Transverse colon (tissue), 4 donors: Measurements from ENCODE around the gene ADCY1. TPM values are rescaled to one million over a fixed set of nuclear protein-coding genes. Genes with fewer than 3 reads are reported as not detected.

Experiments
- DNase-seq: peaks from one replicate; pipeline ENCODE4 v3.0.0-alpha.2; 2019
- H3K27ac ChIP-seq, 4 donors: fragments of 200-600 bp; sonication (generic); 2 replicates each; pipeline ENCODE4 v1.5.1; 2016 to 2018; ENCODE audit warnings: inconsistent platforms in 4 of 4
- H3K27me3 ChIP-seq: fragments of 200-600 bp; sonication (generic); 2 replicates; pipeline ENCODE4 v1.5.1; 2017; ENCODE audit warnings: inconsistent platforms
- H3K36me3 ChIP-seq, 4 donors: fragments of 200-600 bp; sonication (generic); 2 replicates each; pipeline ENCODE4 v1.5.1; 2017 to 2019; ENCODE audit warnings: inconsistent platforms in 4 of 4
- H3K4me1 ChIP-seq, 4 donors: fragments of 200-600 bp; sonication (generic); 2 replicates each; pipeline ENCODE4 v1.5.1; 2017 to 2020; ENCODE audit warnings: inconsistent platforms in 4 of 4
- H3K4me3 ChIP-seq, 4 donors: fragments of 200-600 bp; sonication (generic); 1 replicate in 1 of 4; 2 replicates in 3 of 4; pipeline versions ENCODE4 v1.5.1 to v1.6.1; 2017 to 2019; ENCODE audit warnings: inconsistent platforms in 4 of 4
- H3K9me3 ChIP-seq, 2 donors: fragments of 200-600 bp; sonication (generic); 2 replicates each; pipeline ENCODE4 v1.5.1; 2017 to 2019; ENCODE audit warnings: inconsistent platforms in 2 of 2
- CTCF ChIP-seq, 5 experiments: fragments of 200-600 bp in 3 of 5; fragments of 450-650 bp in 2 of 5; sonication (generic) in 3 of 5; IDR thresholded peaks; 1 replicate in 2 of 5; 2 replicates in 3 of 5; pipeline ENCODE4 v1.5.1; 2016 to 2017; ENCODE audit warnings: antibody characterized with exemption in 5 of 5, inconsistent platforms in 3 of 5, mild to moderate bottlenecking in 2 of 5, moderate library complexity in 1 of 5
- EP300 ChIP-seq: sonication (generic); formaldehyde crosslinking; IDR thresholded peaks from one replicate; pipeline ENCODE4 v1.6.1; 2017; ENCODE audit warnings: antibody characterized with exemption, low read depth
- POLR2A ChIP-seq: fragments of 450-650 bp; IDR thresholded peaks from one replicate; pipeline ENCODE4 v1.6.1; 2016; ENCODE audit warnings: antibody characterized with exemption, mild to moderate bottlenecking, moderate library complexity
- POLR2AphosphoS5 ChIP-seq, 3 donors: sonication (generic); formaldehyde crosslinking; IDR thresholded peaks; one replicate each; pipeline ENCODE4 v1.6.1; 2016; ENCODE audit warnings: antibody characterized with exemption in 3 of 3
- WGBS, 2 donors: methylation state at CpG; one replicate each; pipeline ENCODE4 v1.1.5; 2018; ENCODE audit warnings: low coverage in 1 of 2; 5-methylcytosine and 5-hydroxymethylcytosine counted together
- in situ Hi-C, 4 donors: fragments of 200-750 bp; cut with MboI; loops; one replicate each; pipeline versions ENCODE4 v1.15.0 to v1.15.1; 2017; ENCODE audit warnings: low sequenced_read_pairs in 3 of 4, low pct_ligation_motif_present in 1 of 4, low pct_unique_long_range_greater_than_20kb in 1 of 4
- intact Hi-C: fragments of 100-400 bp; cut with DNase I; formaldehyde crosslinking; loops from one replicate; pipeline ENCODE4 v1.15.1; 2023; ENCODE audit warnings: low total_unique reads
- total RNA-seq, 4 donors: library from RNA; depleted of rRNA; stranded (reverse); fragments of >200 nt; gene quantifications; one replicate each; pipeline ENCODE4 v1.1.0, GENCODE V29; 2016

The ADCY1 gene
- total RNA-seq, 4 donors from 2014 or later, result 0.16 to 0.41 TPM; not detected in 2

GRCh38 chr7:45650404-45651394 is 76.5 kb downstream of the ADCY1 start:
- Histone ChIP-seq H3K9me3 (no peaks in the 10 kb centered on the region), H3K27ac (no peak overlapping the region), H3K4me3 (no peak overlapping the region), H3K27me3 (no peaks in the 10 kb centered on the region), H3K4me1 (no peaks in the 10 kb centered on the region), H3K36me3 (no peaks in the 10 kb centered on the region)
- 58 to 70% methylated on average over 5 to 11 of the region's 13 CpGs for WGBS, 2 donors
- TF ChIP-seq POLR2A, result no peak
- TF ChIP-seq POLR2AphosphoS5 (IDR thresholded peaks at IDR 0.05), result no peak
- TF ChIP-seq EP300, result no peak
- no peak for TF ChIP-seq CTCF (IDR thresholded peaks at IDR 0.05)
- intact Hi-C loops, result no loop called here
- in situ Hi-C loops, result loop anchor here in 1 of 4 donors (25.0 kb wide), 1 partner anchor 212 kb away; the partner anchor contains the start of gene CCDC201
- DNase-seq, result no peak

- H3K36me3 ChIP-seq, result no peaks in the 10 kb centered on the region
- in situ Hi-C loops, result loop anchor here in 1 of 4 donors (25.0 kb wide), 1 partner anchor 211 kb away; the partner anchor contains the start of gene CCDC201
- no peaks in the 10 kb centered on the region for H3K27me3 ChIP-seq
- H3K4me3 ChIP-seq, result no peak overlapping the region
- H3K27ac ChIP-seq, result no peak overlapping the region
- DNase-seq, result no peak
- TF ChIP-seq CTCF (IDR thresholded peaks at IDR 0.05) (no peak), POLR2AphosphoS5 (IDR thresholded peaks at IDR 0.05) (no peak), EP300 (no peak), POLR2A (no peak)
- H3K4me1 ChIP-seq, result no peaks in the 10 kb centered on the region
- no peaks in the 10 kb centered on the region for H3K9me3 ChIP-seq
- intact Hi-C loops, result no loop called here
- WGBS, 2 donors, result 85 to 100% methylated on average over 2 to 6 of the region's 6 CpGs
These were observed 77.4 kb downstream of the ADCY1 start for GRCh38 chr7:45651540-45651939.

- in situ Hi-C loops, result loop anchor here in 1 of 4 donors (25.0 kb wide), 1 partner anchor 210 kb away; the partner anchor contains the start of gene CCDC201
- H3K36me3 ChIP-seq, result no peaks in the 10 kb centered on the region
- no peaks in the 10 kb centered on the region for H3K9me3 ChIP-seq
- H3K4me1 ChIP-seq, result no peaks in the 10 kb centered on the region
- no peak overlapping the region for H3K27ac ChIP-seq
- 71% methylated on average over 2 of the region's 2 CpGs for WGBS, 2 donors
- no peak for DNase-seq
- no peaks in the 10 kb centered on the region for H3K27me3 ChIP-seq
- no peak overlapping the region for H3K4me3 ChIP-seq
- intact Hi-C loops, result no loop called here
- TF ChIP-seq POLR2AphosphoS5 (IDR thresholded peaks at IDR 0.05) (no peak), EP300 (no peak), CTCF (IDR thresholded peaks at IDR 0.05) (no peak), POLR2A (no peak)
These were observed 78.5 kb downstream of the ADCY1 start for GRCh38 chr7:45652630-45653029.

GRCh38 chr7:45653209-45653907 is 79.2 kb downstream of the ADCY1 start:
- intact Hi-C loops, result no loop called here
- H3K4me1 ChIP-seq, result no peaks in the 10 kb centered on the region
- H3K27ac ChIP-seq, result no peak overlapping the region
- no peaks in the 10 kb centered on the region for H3K36me3 ChIP-seq
- TF ChIP-seq POLR2AphosphoS5 (IDR thresholded peaks at IDR 0.05) (no peak), CTCF (IDR thresholded peaks at IDR 0.05) (no peak), POLR2A (no peak), EP300 (no peak)
- no peak for DNase-seq
- no peak overlapping the region for H3K4me3 ChIP-seq
- in situ Hi-C loops, result loop anchor here in 1 of 4 donors (25.0 kb wide), 1 partner anchor 209 kb away; the partner anchor contains the start of gene CCDC201
- WGBS, 2 donors, result 81% methylated on average over 4 of the region's 4 CpGs; no CpG with 5 or more reads in 1 of the 2 donors
- no peaks in the 10 kb centered on the region for H3K9me3 ChIP-seq
- H3K27me3 ChIP-seq, result no peaks in the 10 kb centered on the region
